HepG2 (cell line): ENCODE measurements around the gene SPACA1. TPM values are rescaled to one million over a fixed set of nuclear protein-coding genes. Genes with fewer than 3 reads are reported as not detected.

Source experiments
- ATAC-seq: fragments of 200-7000 bp; cut with Tn5 transposase; 3 replicates; pipeline ENCODE4 v1.9.1; 2020; ENCODE audit warnings: mild to moderate bottlenecking, moderate library complexity
- BruUV-seq: library from RNA; stranded (reverse); fragments of 400-500 nt; replicated peaks from 2 replicates; lab custom pipeline; 2021; lab: Mats Ljungman, UMichigan
- CTCF ChIA-PET: fragments of 300-600 bp; formaldehyde crosslinking; extraction: SDS; loops from one replicate; lab custom pipeline; 2021; ENCODE audit warnings: low total read pairs, inconsistent platforms, low intra/inter-chr PET ratio; lab: Yijun Ruan, JAX
- POLR2A ChIA-PET: fragments of 350-600 bp; sonication (Branson Sonifier 250); formaldehyde crosslinking; loops from one replicate; lab custom pipeline; 2020; ENCODE audit warnings: antibody characterized with exemption, inconsistent platforms; lab: Yijun Ruan, JAX
- DNase-seq: peaks from one replicate; pipeline ENCODE4 v3.0.0-alpha.2; 2015; ENCODE audit warnings: low spot score
- FAIRE-seq: peaks from 3 replicates; lab custom pipeline; 2011; peaks lifted over from hg19 to GRCh38; lab: Jason Lieb, UNC
- H2AFZ ChIP-seq: one replicate; pipeline ENCODE4 v1.6.1; 2011; ENCODE audit warnings: low read length, inconsistent platforms
- H3K27ac ChIP-seq: fragments of 300-600 bp; 3 replicates; pipeline ENCODE4 v1.8.0; 2011; ENCODE audit warnings: mixed run types, mild to moderate bottlenecking, mixed read lengths, low read length, inconsistent platforms; ENCODE audit not compliant: insufficient read depth; ENCODE audit errors: extremely low read length
- H3K27me3 ChIP-seq, 2 experiments: fragments of 200-600 bp in 1 of 2; 2 replicates in 1 of 2; 3 replicates in 1 of 2; pipeline versions ENCODE4 v1.6.0 to v1.8.0; 2011; ENCODE audit warnings: low read length in 2 of 2, mild to moderate bottlenecking in 2 of 2, moderate library complexity in 2 of 2, inconsistent platforms in 1 of 2; ENCODE audit not compliant: insufficient read depth in 2 of 2, control insufficient read depth in 1 of 2
- H3K36me3 ChIP-seq, 2 experiments: fragments of 200-600 bp in 1 of 2; replicated peaks in 1 of 2; 2 replicates in 1 of 2; 3 replicates in 1 of 2; pipeline versions ENCODE4 v1.5.1 to v1.8.0; 2011; ENCODE audit warnings: low read length in 2 of 2, inconsistent platforms in 1 of 2; ENCODE audit not compliant: insufficient read depth in 2 of 2, control insufficient read depth in 1 of 2
- H3K4me1 ChIP-seq: 2 replicates; pipeline ENCODE4 v1.5.1; 2012; ENCODE audit warnings: low read length, inconsistent platforms; ENCODE audit not compliant: insufficient read depth
- H3K4me2 ChIP-seq: 2 replicates; pipeline ENCODE4 v1.6.0; 2011; ENCODE audit warnings: low read depth, low read length, inconsistent platforms
- H3K4me3 ChIP-seq, 3 experiments: fragments of 200-600 bp in 1 of 3; sonication (generic), shearing (Covaris generic) in 1 of 3; replicated peaks in 1 of 3; 2 replicates each; pipeline ENCODE4 v1.5.1; 2011 to 2016; ENCODE audit warnings: low read length in 3 of 3, inconsistent platforms in 2 of 3, low read depth in 2 of 3, mild to moderate bottlenecking in 2 of 3, control low read depth in 1 of 3, mixed read lengths in 1 of 3; ENCODE audit not compliant: insufficient read depth in 1 of 3
- H3K79me2 ChIP-seq: one replicate; pipeline ENCODE4 v1.6.1; 2011; ENCODE audit warnings: low read length, inconsistent platforms; ENCODE audit not compliant: insufficient read depth
- H3K9ac ChIP-seq: 2 replicates; pipeline ENCODE4 v1.6.0; 2011; ENCODE audit warnings: mild to moderate bottlenecking, low read depth, low read length, inconsistent platforms; ENCODE audit not compliant: insufficient read depth
- H3K9me3 ChIP-seq: 2 replicates; pipeline ENCODE4 v1.5.1; 2012; ENCODE audit warnings: mild to moderate bottlenecking, low read length
- H4K20me1 ChIP-seq: 2 replicates; pipeline ENCODE4 v1.6.0; 2011; ENCODE audit warnings: inconsistent platforms, mild to moderate bottlenecking, low read length, moderate library complexity; ENCODE audit not compliant: insufficient read depth
- ASH2L ChIP-seq: fragments of 300-600, 200-600 bp; sonication (generic); IDR thresholded peaks from 2 replicates; pipeline ENCODE4 v1.7.0; 2017; ENCODE audit warnings: low read depth, mild to moderate bottlenecking, moderate library complexity, mixed read lengths, low read length; ENCODE audit not compliant: insufficient read length
- BHLHE40 ChIP-seq: IDR thresholded peaks from 2 replicates; pipeline ENCODE4 v1.6.1; 2011; ENCODE audit warnings: low read length, improper control_type of control experiment
- KLF16 ChIP-seq, 2 experiments: sonication (generic) in 1 of 2; formaldehyde crosslinking in 1 of 2; IDR thresholded peaks; 2 replicates each; pipeline versions ENCODE4 v1.6.1 to v1.8.0; 2016 to 2023; ENCODE audit warnings: missing genetic modification reagents in 2 of 2, missing compliant biosample characterization in 1 of 2
- ZNF251 ChIP-seq: sonication (generic); formaldehyde crosslinking; IDR thresholded peaks from 2 replicates; pipeline ENCODE4 v1.9.0; 2021; ENCODE audit warnings: mild to moderate bottlenecking, missing genetic modification reagents
- ZNF567 ChIP-seq: sonication (generic); formaldehyde crosslinking; IDR thresholded peaks from 2 replicates; pipeline ENCODE4 v1.8.1; 2023; ENCODE audit warnings: mild to moderate bottlenecking, missing genetic modification reagents, borderline replicate concordance
- WGBS: methylation state at CpG from one replicate; pipeline ENCODE4 v1.1.6; 2017; ENCODE audit warnings: low lambda C conversion rate; 5-methylcytosine and 5-hydroxymethylcytosine counted together
- in situ Hi-C: cut with HindIII; loops from 2 replicates; pipeline ENCODE4 v1.10.0; 2017; ENCODE audit warnings: low pct_unique_long_range_greater_than_20kb; ENCODE audit not compliant: extremely low pct_ligation_motif_present
- intact Hi-C: fragments of 100-400 bp; cut with micrococcal nuclease; formaldehyde crosslinking; loops from one replicate; pipeline ENCODE4 v1.10.0; 2022; ENCODE audit not compliant: unreplicated experiment
- polyA plus RNA-seq, 8 experiments: library from polyadenylated mRNA; depleted of rRNA in 3 of 8; stranded (reverse) in 7 of 8; unstranded in 1 of 8; fragments of >200 nt; fragmentation: Illumina TruSeq in 4 of 8; extraction: Trizol in 4 of 8; gene quantifications; 2 replicates each; pipeline versions ENCODE4 v1.2.1 to v1.2.3, GENCODE V29; 2011 to 2016; ENCODE audit warnings: low read depth in 4 of 8, missing spikeins in 1 of 8, mixed read lengths in 1 of 8; ENCODE audit not compliant: insufficient read depth in 1 of 8
- total RNA-seq, 5 experiments: library from RNA; depleted of rRNA; stranded (reverse); fragments of >200 nt; fragmentation: Illumina TruSeq; extraction: Trizol; gene quantifications; 2 replicates each; pipeline ENCODE4 v1.2.3, GENCODE V29; 2016; ENCODE audit warnings: low read depth in 1 of 5
- TF ChIP-seq, protein P1 (sequence below): sonication (generic); formaldehyde crosslinking; IDR thresholded peaks from 2 replicates; pipeline ENCODE4 v1.4.0; 2020; ENCODE audit warnings: low read depth, mild to moderate bottlenecking, missing genetic modification reagents
- TF ChIP-seq, protein P2 (sequence below): conservative IDR thresholded peaks from 2 replicates; pipeline ENCODE4 v1.6.1; 2018; ENCODE audit warnings: missing genetic modification reagents
- TF ChIP-seq, protein P3 (sequence below): sonication (generic); formaldehyde crosslinking; IDR thresholded peaks from 2 replicates; pipeline ENCODE4 v1.4.0; 2020; ENCODE audit warnings: missing genetic modification reagents
- TF ChIP-seq, protein P4 (sequence below): sonication (generic); formaldehyde crosslinking; IDR thresholded peaks from 2 replicates; pipeline ENCODE4 v1.4.0; 2020; ENCODE audit warnings: low read depth, mild to moderate bottlenecking, missing genetic modification reagents

The SPACA1 gene
- total and polyA plus RNA-seq, 2 of the 13 experiments (the other 11 are each of a cell fraction or from before 2014, with no cell fraction given), result 0.07 TPM; not detected in 1

DNA sequence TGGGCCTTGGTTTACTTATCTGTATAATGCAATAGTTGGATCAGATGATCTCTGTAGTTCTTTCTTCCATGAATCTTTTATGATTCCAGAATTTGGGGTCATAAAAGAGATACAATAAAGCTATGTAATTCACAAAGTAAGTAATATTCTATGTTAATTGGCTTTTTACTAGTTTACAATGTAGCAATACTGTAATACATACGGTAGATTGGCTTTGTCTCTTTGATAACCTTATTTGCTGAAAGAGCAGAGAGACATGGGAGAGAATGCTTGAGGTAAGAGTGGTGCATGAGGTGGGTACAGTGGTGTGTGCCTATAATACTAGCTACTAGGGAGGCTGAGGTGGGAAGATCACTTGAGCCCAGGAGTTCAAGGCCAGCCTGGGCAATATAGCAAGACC is 14.7 kb downstream of the SPACA1 start:
- Histone ChIP-seq H3K36me3 (no peaks in the 10 kb centered on the region), H2AFZ (no peak overlapping the region), H3K27ac (no peak overlapping the region), H3K9me3 (no peaks in the 10 kb centered on the region), H3K79me2 (no peaks in the 10 kb centered on the region), H3K4me2 (no peak overlapping the region), H3K4me3 (no peak overlapping the region), H3K9ac (no peak overlapping the region), H3K4me1 (no peaks in the 10 kb centered on the region), H4K20me1 (no peaks in the 10 kb centered on the region), H3K27me3 (no peaks in the 10 kb centered on the region)
- TF ChIP-seq, protein P1, sequence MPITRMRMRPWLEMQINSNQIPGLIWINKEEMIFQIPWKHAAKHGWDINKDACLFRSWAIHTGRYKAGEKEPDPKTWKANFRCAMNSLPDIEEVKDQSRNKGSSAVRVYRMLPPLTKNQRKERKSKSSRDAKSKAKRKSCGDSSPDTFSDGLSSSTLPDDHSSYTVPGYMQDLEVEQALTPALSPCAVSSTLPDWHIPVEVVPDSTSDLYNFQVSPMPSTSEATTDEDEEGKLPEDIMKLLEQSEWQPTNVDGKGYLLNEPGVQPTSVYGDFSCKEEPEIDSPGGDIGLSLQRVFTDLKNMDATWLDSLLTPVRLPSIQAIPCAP (CRISPR knock-in tag), result no peak
- TF ChIP-seq, protein P2, sequence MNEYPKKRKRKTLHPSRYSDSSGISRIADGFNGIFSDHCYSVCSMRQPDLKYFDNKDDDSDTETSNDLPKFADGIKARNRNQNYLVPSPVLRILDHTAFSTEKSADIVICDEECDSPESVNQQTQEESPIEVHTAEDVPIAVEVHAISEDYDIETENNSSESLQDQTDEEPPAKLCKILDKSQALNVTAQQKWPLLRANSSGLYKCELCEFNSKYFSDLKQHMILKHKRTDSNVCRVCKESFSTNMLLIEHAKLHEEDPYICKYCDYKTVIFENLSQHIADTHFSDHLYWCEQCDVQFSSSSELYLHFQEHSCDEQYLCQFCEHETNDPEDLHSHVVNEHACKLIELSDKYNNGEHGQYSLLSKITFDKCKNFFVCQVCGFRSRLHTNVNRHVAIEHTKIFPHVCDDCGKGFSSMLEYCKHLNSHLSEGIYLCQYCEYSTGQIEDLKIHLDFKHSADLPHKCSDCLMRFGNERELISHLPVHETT (CRISPR knock-in tag), result no peak
- no peak for TF ChIP-seq ASH2L
- TF ChIP-seq, protein P3, sequence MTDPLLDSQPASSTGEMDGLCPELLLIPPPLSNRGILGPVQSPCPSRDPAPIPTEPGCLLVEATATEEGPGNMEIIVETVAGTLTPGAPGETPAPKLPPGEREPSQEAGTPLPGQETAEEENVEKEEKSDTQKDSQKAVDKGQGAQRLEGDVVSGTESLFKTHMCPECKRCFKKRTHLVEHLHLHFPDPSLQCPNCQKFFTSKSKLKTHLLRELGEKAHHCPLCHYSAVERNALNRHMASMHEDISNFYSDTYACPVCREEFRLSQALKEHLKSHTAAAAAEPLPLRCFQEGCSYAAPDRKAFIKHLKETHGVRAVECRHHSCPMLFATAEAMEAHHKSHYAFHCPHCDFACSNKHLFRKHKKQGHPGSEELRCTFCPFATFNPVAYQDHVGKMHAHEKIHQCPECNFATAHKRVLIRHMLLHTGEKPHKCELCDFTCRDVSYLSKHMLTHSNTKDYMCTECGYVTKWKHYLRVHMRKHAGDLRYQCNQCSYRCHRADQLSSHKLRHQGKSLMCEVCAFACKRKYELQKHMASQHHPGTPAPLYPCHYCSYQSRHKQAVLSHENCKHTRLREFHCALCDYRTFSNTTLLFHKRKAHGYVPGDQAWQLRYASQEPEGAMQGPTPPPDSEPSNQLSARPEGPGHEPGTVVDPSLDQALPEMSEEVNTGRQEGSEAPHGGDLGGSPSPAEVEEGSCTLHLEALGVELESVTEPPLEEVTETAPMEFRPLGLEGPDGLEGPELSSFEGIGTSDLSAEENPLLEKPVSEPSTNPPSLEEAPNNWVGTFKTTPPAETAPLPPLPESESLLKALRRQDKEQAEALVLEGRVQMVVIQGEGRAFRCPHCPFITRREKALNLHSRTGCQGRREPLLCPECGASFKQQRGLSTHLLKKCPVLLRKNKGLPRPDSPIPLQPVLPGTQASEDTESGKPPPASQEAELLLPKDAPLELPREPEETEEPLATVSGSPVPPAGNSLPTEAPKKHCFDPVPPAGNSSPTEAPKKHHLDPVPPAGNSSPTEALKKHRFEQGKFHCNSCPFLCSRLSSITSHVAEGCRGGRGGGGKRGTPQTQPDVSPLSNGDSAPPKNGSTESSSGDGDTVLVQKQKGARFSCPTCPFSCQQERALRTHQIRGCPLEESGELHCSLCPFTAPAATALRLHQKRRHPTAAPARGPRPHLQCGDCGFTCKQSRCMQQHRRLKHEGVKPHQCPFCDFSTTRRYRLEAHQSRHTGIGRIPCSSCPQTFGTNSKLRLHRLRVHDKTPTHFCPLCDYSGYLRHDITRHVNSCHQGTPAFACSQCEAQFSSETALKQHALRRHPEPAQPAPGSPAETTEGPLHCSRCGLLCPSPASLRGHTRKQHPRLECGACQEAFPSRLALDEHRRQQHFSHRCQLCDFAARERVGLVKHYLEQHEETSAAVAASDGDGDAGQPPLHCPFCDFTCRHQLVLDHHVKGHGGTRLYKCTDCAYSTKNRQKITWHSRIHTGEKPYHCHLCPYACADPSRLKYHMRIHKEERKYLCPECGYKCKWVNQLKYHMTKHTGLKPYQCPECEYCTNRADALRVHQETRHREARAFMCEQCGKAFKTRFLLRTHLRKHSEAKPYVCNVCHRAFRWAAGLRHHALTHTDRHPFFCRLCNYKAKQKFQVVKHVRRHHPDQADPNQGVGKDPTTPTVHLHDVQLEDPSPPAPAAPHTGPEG (CRISPR knock-in tag), result no peak
- TF ChIP-seq, protein P4, sequence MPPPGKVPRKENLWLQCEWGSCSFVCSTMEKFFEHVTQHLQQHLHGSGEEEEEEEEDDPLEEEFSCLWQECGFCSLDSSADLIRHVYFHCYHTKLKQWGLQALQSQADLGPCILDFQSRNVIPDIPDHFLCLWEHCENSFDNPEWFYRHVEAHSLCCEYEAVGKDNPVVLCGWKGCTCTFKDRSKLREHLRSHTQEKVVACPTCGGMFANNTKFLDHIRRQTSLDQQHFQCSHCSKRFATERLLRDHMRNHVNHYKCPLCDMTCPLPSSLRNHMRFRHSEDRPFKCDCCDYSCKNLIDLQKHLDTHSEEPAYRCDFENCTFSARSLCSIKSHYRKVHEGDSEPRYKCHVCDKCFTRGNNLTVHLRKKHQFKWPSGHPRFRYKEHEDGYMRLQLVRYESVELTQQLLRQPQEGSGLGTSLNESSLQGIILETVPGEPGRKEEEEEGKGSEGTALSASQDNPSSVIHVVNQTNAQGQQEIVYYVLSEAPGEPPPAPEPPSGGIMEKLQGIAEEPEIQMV (CRISPR knock-in tag), result no peak
- TF ChIP-seq ZNF567, result no peak
- TF ChIP-seq KLF16 (CRISPR knock-in tag; IDR thresholded peaks at IDR 0.05), result no peak
- TF ChIP-seq BHLHE40, result no peak
- no peak for TF ChIP-seq ZNF251
- FAIRE-seq (no peak), DNase-seq (no peak), ATAC-seq (no peak)
- no TSS peak for BruUV-seq
- in situ Hi-C loops, result no loop called here
- ChIA-PET POLR2A (no interaction called here), CTCF (no interaction called here)
- intact Hi-C loops, result no loop called here
- 3% methylated on average over 1 of the region's 1 CpG for WGBS
